AG04450 (cell line): ENCODE results near the gene CYP27C1. TPM values are rescaled to one million over a fixed set of nuclear protein-coding genes. Genes with fewer than 3 reads are reported as not detected.

ENCODE experiments used
- CTCF ChIA-PET: fragments of 300-600, 350-600 bp; formaldehyde crosslinking; extraction: SDS; loops from one replicate; lab custom pipeline; 2022; ENCODE audit warnings: antibody characterized with exemption, inconsistent platforms; lab: Charles Lee
- POLR2A ChIA-PET: fragments of 350-600 bp; formaldehyde crosslinking; extraction: SDS; loops from one replicate; lab custom pipeline; 2021; ENCODE audit warnings: antibody characterized with exemption, inconsistent platforms; lab: Yijun Ruan, JAX
- DNase-seq: peaks from one replicate; pipeline ENCODE4 v3.0.0-alpha.2; 2011; ENCODE audit warnings: low read depth, low spot score
- H3K27ac ChIP-seq: one replicate; pipeline ENCODE4 v1.5.1; 2012; ENCODE audit warnings: low read depth, low read length, control low read depth
- H3K27me3 ChIP-seq: one replicate; pipeline ENCODE4 v1.6.0; 2012; ENCODE audit warnings: low read length; ENCODE audit not compliant: control insufficient read depth, insufficient read depth
- H3K4me3 ChIP-seq: 2 replicates; pipeline ENCODE4 v1.5.1; 2011; ENCODE audit warnings: mild to moderate bottlenecking, low read depth, low read length, control low read depth
- H3K9me3 ChIP-seq: 2 replicates; pipeline ENCODE4 v1.5.1; 2012; ENCODE audit warnings: low read length; ENCODE audit not compliant: control insufficient read depth, insufficient read depth
- CTCF ChIP-seq: IDR thresholded peaks from 2 replicates; pipeline ENCODE4 v1.5.1; 2011; ENCODE audit warnings: low read depth, low read length, control low read depth, inconsistent platforms
- polyA plus RNA-seq: library from polyadenylated mRNA; depleted of rRNA; stranded (reverse); fragments of >200 nt; gene quantifications from 2 replicates; pipeline ENCODE4 v1.2.3, GENCODE V29; 2011

The CYP27C1 gene
- polyA plus RNA-seq, 1 experiment: not detected

GRCh38 chr2:127176371-127177311, 43.5 kb downstream of the CYP27C1 start:
- H3K9me3 ChIP-seq: no peaks in the 10 kb centered on the region; the same call in 1 of the 2 replicates
- 0 out of 2 replicates have a peak, but pooled peaks have one; percentile 5 for TF ChIP-seq CTCF
- no peak overlapping the region for H3K4me3 ChIP-seq
- no peak for DNase-seq
- H3K27me3 ChIP-seq: no peaks in the 10 kb centered on the region
- peak overlapping the region; percentile 85 for H3K27ac ChIP-seq
- ChIA-PET CTCF (interaction anchor here (0.5 to 1.4 kb wide), 4 partner anchors 46 to 147 kb away, joined by 3 to 8 read pairs (median 5); no protein-coding TSS in a partner anchor), POLR2A (interaction anchor here (1.0 to 1.4 kb wide), 2 partner anchors 112 to 115 kb away, joined by 3 to 5 read pairs; no protein-coding TSS in a partner anchor)

GRCh38 chr2:127175751-127176354, 44.2 kb downstream of the CYP27C1 start:
- Histone ChIP-seq H3K27ac (peak overlapping the region; percentile 85), H3K27me3 (no peaks in the 10 kb centered on the region), H3K4me3 (no peak overlapping the region), H3K9me3 (no peaks in the 10 kb centered on the region; the same call in 1 of the 2 replicates)
- CTCF ChIA-PET: interaction anchor here (0.7 to 1.4 kb wide), 2 partner anchors 108 to 146 kb away, joined by 3 to 8 read pairs; no protein-coding TSS in a partner anchor
- TF ChIP-seq CTCF: no peak
- DNase-seq: no peak
- POLR2A ChIA-PET: interaction anchor here (0.6 to 1.4 kb wide), 3 partner anchors 13 to 116 kb away, joined by 3 to 5 read pairs (median 5); no protein-coding TSS in a partner anchor

- CTCF ChIA-PET: interaction anchor here (1.4 to 2.0 kb wide), 3 partner anchors 17 to 108 kb away, joined by 3 to 13 read pairs (median 8); no protein-coding TSS in a partner anchor
- no peak for DNase-seq
- H3K9me3 ChIP-seq: no peaks in the 10 kb centered on the region; the same call in 1 of the 2 replicates
- H3K27ac ChIP-seq: peak overlapping the region; percentile 85
- no peak overlapping the region for H3K4me3 ChIP-seq
- POLR2A ChIA-PET: interaction anchor here (0.6 to 1.4 kb wide), 2 partner anchors 14 to 110 kb away, joined by 5 read pairs; no protein-coding TSS in a partner anchor
- TF ChIP-seq CTCF: no peak
- H3K27me3 ChIP-seq: no peaks in the 10 kb centered on the region
Measured at GRCh38 chr2:127175041-127175721, 44.9 kb downstream of the CYP27C1 start.

GRCh38 chr2:127174640-127175039, 45.5 kb downstream of the CYP27C1 start:
- Histone ChIP-seq H3K27ac (no peak overlapping the region), H3K27me3 (no peaks in the 10 kb centered on the region), H3K4me3 (no peak overlapping the region), H3K9me3 (no peaks in the 10 kb centered on the region; the same call in 1 of the 2 replicates)
- ChIA-PET POLR2A (no interaction called here), CTCF (interaction anchor here (1.4 to 2.0 kb wide), 2 partner anchors 16 to 107 kb away, joined by 3 to 13 read pairs; no protein-coding TSS in a partner anchor)
- TF ChIP-seq CTCF: no peak
- no peak for DNase-seq
